T-helper 1 cell treated with Interleukin-12 subunit alpha and Interleukin-12 subunit beta and Interleukin-4 antibody, amounts not matched to agents 30 μg/mL and 1 μg/mL, for 36 hours (primary cell): ENCODE measurements around the gene NLRC5.
A peak's percentile ranks its signal among the peaks of the same experiment; 100 is the strongest.
"Not testable (repeated sequence)": the region's sequence is repeated elsewhere in the genome, so short reads cannot be mapped to it uniquely, and the experiment has no call there.

Experiments used
- H3K27ac Mint-ChIP-seq: one replicate; pipeline ENCODE4 v1.8.0; 2021; ENCODE audit warnings: mild to moderate bottlenecking, mixed read lengths
- H3K27me3 Mint-ChIP-seq: one replicate; pipeline ENCODE4 v1.8.0; 2021; ENCODE audit warnings: low read depth, mixed read lengths
- H3K36me3 Mint-ChIP-seq: one replicate; pipeline ENCODE4 v1.8.0; 2021; ENCODE audit warnings: low read depth, mixed read lengths
- H3K4me1 Mint-ChIP-seq: one replicate; pipeline ENCODE4 v1.8.0; 2021; ENCODE audit warnings: low read depth, mixed read lengths
- H3K4me3 Mint-ChIP-seq: one replicate; pipeline ENCODE4 v1.8.0; 2021; ENCODE audit warnings: mild to moderate bottlenecking, moderate library complexity, mixed read lengths
- H3K9me3 Mint-ChIP-seq: one replicate; pipeline ENCODE4 v1.8.0; 2021; ENCODE audit warnings: mixed read lengths

NLRC5 gene

DNA sequence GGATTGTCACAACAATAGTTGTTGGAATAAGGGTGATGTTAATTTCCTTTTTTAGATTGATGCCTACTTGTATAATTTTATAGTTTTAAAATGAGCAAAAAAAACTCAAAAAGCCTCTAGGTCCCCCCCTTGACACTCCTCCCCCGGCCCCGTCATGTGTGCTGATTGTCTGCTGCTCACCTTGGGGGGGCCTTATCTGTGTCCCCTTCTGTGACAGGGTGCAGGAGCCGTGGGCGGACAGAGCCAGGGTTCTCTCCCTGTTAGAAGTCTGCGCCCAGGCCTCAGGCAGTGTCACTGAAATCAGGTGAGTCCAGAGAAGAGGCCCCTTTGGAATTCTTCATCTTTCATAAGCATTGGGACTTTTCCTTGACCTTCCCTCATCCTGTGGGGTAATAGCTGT lies 75.6 kb downstream of the NLRC5 start:
- H3K9me3 Mint-ChIP-seq = no peaks in the 10 kb centered on the region
- H3K27me3 Mint-ChIP-seq = no peaks in the 10 kb centered on the region
- H3K4me1 Mint-ChIP-seq = no peaks in the 10 kb centered on the region
- no peak overlapping the region for H3K27ac Mint-ChIP-seq
- no peak overlapping the region for H3K4me3 Mint-ChIP-seq
- H3K36me3 Mint-ChIP-seq = peaks cover 49% of the 10 kb centered on the region

DNA sequence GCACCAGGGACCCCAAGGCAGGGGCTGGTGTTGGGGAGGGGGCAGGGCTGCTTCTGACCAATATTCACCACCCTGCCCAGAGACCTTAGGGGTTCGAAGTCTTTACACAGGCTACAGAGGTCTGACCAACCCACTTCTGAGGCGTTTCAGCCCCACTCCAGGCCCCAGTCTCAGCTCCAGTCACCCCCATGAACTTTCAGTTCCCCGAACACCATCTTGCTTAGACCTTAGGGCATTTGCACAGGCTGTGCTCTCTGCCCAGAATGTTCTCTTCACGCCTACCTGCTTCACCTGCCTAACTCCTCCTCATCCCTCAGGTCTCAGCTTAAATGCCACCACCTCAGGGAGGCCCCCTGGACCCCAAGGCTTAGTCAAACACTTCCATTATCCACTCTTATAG lies 77.3 kb downstream of the NLRC5 start:
- Mint-ChIP-seq H3K36me3 (peaks cover 50% of the 10 kb centered on the region), H3K9me3 (no peaks in the 10 kb centered on the region), H3K4me1 (peaks cover 9% of the 10 kb centered on the region)

DNA sequence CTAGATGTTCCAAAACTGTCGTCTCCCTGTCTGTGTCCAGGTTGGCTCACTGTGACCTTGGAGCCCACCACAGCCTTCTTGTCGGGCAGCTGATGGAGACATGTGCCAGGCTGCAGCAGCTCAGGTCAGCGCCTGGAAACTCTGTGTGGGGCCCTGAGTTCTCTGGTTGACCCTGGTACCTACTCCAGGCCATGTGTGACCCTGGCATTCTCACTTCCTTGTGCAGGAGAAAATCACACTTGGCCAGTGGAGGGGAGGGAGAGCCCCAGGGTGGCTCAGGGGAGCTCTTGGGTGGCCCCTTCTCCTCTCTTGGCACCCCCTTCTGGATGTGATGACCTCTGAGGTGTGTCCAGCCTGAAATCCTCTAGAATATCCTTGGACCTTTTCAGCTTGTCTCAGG lies 78.0 kb downstream of the NLRC5 start:
- H3K27ac Mint-ChIP-seq = no peak overlapping the region
- no peak overlapping the region for H3K4me3 Mint-ChIP-seq
- H3K4me1 Mint-ChIP-seq = peaks cover 12% of the 10 kb centered on the region
- H3K27me3 Mint-ChIP-seq = no peaks in the 10 kb centered on the region
- H3K36me3 Mint-ChIP-seq = peaks cover 54% of the 10 kb centered on the region
- no peaks in the 10 kb centered on the region for H3K9me3 Mint-ChIP-seq

More for the DNA sequence above, 77.3 kb downstream of the NLRC5 start:
- Mint-ChIP-seq H3K27ac (no peak overlapping the region), H3K27me3 (no peaks in the 10 kb centered on the region), H3K4me3 (no peak overlapping the region)

DNA sequence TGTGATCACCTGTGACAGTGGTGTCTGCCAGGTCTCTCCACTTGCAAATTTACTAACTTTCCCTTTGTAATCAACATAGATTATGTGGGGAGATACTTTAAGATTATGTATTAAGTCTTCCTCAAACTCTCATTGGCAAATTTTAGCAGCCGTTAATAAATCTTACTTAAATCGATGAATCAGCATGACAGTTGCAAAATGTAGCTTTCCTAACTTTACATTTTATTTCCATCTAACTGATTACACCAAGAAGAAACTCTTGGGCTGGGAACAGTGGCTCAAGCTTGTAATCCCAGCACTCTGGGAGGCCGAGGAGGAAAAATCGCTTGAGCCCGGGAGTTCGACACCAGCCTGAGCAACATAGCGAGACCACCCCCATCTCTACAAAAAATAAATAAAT lies 79.7 kb downstream of the NLRC5 start:
- no peak overlapping the region for H3K27ac Mint-ChIP-seq
- peaks cover 12% of the 10 kb centered on the region for H3K4me1 Mint-ChIP-seq

DNA sequence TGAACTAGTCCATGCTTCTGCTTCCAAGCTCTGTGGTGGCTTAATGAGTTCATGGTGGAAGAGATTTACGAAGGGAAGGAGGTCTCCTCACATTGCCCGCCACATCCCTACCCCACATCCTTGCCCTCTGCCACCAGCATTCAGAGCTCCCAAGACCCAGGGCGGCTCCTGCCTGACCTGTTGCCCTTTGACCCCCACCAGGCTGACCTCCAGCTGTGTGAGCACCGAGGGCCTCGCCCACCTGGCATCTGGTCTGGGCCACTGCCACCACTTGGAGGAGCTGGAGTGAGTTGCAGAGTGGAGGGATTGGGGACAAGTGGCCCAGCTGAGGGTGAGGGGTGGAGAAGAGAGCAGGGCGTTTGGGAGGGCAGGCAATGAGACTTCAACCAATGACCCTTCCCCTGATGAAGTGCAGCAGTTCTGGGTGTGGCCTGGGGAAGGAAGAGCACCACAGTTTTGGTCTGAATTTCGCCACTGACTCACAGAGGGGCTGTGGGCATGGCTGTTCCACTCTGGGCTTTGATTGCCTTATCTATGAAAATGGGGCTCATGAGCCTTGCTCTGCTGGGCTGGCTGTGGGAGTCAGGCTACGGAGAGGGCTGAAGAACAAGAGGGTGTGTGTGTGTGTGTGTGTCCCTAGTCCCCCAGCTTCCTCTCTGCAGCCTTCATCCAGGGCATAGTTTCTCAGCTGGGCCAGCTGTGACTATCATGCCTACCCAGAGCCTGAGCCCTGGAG lies 80.4 kb downstream of the NLRC5 start:
- Mint-ChIP-seq H3K4me3 (no peak overlapping the region), H3K4me1 (peaks cover 12% of the 10 kb centered on the region), H3K27ac (peak overlapping the region; percentile 64), H3K9me3 (no peaks in the 10 kb centered on the region), H3K27me3 (no peaks in the 10 kb centered on the region), H3K36me3 (peaks cover 50% of the 10 kb centered on the region)

More for the DNA sequence above, 79.7 kb downstream of the NLRC5 start:
- H3K9me3 Mint-ChIP-seq = no peaks in the 10 kb centered on the region
- no peaks in the 10 kb centered on the region for H3K27me3 Mint-ChIP-seq
- H3K4me3 Mint-ChIP-seq = no peak overlapping the region
- H3K36me3 Mint-ChIP-seq = peaks cover 53% of the 10 kb centered on the region

DNA sequence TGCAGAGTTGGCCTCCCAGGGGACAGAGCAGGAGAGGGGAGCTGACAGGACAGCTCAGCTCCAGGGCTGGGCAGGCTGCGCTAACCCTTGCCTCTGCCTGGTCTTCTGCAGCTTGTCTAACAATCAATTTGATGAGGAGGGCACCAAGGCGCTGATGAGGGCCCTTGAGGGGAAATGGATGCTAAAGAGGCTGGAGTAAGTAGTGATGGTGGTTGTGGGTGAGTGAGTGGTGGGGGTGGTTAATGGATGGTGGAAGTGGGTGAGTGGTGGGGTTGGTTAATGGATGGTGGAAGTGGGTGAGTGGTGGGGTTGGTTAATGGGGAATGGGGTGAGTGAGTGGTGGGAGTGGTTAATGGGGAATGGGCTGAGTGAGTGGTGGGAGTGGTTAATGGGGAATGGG lies 81.1 kb downstream of the NLRC5 start:
- peaks cover 12% of the 10 kb centered on the region for H3K4me1 Mint-ChIP-seq
- peak overlapping the region; percentile 66 for H3K27ac Mint-ChIP-seq
- no peak overlapping the region for H3K4me3 Mint-ChIP-seq
- H3K9me3 Mint-ChIP-seq = no peaks in the 10 kb centered on the region
- peaks cover 48% of the 10 kb centered on the region for H3K36me3 Mint-ChIP-seq
- H3K27me3 Mint-ChIP-seq = no peaks in the 10 kb centered on the region

DNA sequence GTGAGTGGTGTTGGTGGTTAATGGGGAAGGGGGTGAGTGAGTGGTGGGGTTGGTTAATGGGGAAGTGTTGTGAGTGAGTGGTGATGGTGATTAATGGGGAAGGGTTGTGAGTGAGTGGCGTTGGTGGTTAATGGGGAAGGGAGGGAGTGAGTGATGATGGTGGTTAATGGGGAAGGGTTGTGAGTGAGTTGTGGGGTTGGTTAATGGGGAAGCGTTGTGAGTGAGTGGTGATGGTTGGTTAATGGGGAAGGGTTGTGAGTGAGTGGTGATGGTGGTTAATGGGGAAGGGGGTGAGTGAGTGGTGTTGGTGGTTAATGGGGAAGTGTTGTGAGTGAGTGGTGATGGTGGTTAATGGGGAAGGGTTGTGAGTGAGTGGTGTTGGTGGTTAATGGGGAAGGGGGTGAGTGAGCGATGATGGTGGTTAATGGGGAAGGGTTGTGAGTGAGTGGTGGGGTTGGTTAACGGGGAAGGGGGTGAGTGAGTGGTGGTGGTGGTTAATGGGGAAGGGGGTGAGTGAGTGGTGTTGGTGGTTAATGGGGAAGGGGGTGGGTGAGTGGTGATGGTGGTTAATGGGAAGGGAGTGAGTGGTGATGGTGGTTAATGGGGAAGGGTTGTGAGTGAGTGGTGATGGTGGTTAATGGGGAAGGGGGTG lies 81.8 kb downstream of the NLRC5 start:
- Mint-ChIP-seq H3K27ac (peak overlapping the region; percentile 34), H3K36me3 (peaks cover 46% of the 10 kb centered on the region), H3K4me1 (peaks cover 12% of the 10 kb centered on the region)
- not testable (repeated sequence) for H3K9me3 Mint-ChIP-seq, H3K27me3 Mint-ChIP-seq, H3K4me3 Mint-ChIP-seq

DNA sequence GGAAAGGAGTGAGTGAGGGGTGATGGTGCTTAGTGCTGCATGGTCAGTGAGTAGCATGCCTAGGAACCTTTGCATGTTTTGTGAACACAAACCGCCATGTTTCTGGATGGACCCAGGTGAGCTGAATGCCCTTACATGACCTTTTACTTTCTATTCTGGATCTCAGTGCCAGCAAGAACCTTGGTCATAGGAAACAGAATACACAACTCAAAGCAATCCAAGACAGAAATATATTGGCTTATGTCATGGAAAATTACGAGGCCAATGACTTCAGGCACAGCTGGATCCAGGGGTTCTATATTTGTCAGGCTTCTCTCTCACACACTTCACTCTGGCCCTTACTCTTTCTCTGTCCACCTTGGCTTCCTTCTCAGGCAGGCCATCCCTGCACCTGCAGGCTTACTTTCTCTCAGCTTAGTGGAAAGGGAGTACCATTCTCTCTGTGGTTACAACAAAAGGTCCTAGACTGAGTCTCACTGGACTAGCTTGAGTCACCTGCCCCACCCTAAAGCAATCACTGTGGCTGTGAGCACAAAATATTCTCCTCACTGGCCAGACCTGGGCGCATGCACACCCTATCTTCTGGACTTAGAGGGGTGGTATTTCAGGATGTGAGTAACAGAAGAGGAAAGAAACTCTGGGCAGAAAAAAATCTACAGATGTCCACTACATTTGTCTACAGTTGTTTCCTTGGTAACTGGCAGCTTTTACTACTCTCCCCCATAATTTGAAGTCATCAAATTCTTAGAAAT lies 82.7 kb downstream of the NLRC5 start:
- no peaks in the 10 kb centered on the region for H3K27me3 Mint-ChIP-seq
- H3K4me3 Mint-ChIP-seq = no peak overlapping the region
- H3K36me3 Mint-ChIP-seq = peaks cover 48% of the 10 kb centered on the region
- peaks cover 12% of the 10 kb centered on the region for H3K4me1 Mint-ChIP-seq
- H3K9me3 Mint-ChIP-seq = no peaks in the 10 kb centered on the region
- peak overlapping the region; percentile 11 for H3K27ac Mint-ChIP-seq

DNA sequence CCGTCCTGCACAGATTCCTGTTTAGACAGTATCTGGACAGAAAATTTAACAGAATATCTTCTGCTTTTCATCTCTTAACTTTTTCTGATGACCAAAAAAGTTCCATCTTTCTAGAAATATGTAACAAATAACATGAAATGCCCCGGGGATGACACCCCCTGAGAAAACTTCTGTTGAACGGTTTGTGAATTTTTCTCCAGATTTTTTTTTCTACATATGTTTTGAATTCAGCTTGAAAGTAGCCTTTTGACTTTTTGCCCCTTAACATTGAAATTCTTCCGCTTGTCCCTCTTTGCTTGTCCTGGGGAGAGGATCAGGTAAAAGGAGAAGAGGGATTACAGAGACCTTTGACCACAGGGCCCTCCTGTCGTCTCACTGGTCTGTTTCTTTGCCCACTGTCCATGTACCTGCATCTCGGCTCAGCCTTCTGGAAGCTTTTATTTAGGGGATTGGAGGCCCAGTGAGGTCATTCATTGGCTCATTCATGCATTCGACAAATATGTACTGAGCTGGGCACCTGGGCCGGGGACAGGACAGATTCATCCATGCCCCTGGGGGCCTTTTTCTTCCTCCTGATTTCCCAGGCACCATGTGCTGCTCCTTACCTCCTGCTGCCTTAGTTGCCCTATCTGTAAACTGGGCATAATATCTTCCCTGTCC lies 83.4 kb downstream of the NLRC5 start:
- Mint-ChIP-seq H3K27me3 (no peaks in the 10 kb centered on the region), H3K27ac (no peak overlapping the region), H3K9me3 (no peaks in the 10 kb centered on the region), H3K36me3 (peaks cover 45% of the 10 kb centered on the region), H3K4me3 (no peak overlapping the region), H3K4me1 (peaks cover 12% of the 10 kb centered on the region)

DNA sequence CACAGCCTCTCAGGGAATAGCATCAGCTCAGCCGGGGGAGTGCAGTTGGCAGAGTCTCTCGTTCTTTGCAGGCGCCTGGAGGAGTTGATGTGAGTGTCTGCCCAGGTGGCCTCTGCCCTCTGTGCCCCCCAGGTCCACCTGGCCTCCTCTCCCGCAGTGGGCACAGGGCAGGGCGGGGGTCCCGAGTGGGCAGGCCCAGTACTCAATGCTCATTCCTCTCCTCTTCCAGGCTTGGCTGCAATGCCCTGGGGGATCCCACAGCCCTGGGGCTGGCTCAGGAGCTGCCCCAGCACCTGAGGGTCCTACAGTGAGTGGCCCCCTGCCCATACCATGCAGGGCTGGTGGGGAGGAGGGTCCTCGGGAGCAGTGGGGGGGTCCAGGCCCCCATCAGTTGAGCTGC lies 88.4 kb downstream of the NLRC5 start:
- Mint-ChIP-seq H3K4me1 (no peaks in the 10 kb centered on the region), H3K27ac (no peak overlapping the region), H3K36me3 (peaks cover 24% of the 10 kb centered on the region), H3K4me3 (no peak overlapping the region), H3K27me3 (no peaks in the 10 kb centered on the region), H3K9me3 (no peaks in the 10 kb centered on the region)

DNA sequence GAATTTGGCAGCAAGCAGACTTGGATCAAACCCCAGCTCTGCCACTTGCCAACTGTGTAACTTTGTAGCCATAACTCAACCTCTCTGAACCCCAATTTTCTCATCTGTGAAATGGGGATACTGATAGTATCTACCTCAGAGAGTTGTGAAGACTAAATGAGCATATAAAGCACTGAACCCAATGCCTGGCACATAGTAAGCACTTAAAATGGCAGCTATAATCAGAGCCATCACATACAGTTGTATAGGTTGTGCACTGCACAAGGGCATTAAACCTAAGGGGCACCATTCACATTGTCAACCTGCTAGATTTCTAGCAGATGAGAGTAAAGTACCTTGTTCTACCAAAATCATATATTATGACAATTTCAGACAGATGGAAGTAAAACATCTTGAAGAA lies 92.4 kb downstream of the NLRC5 start:
- Mint-ChIP-seq H3K4me1 (peaks cover 4% of the 10 kb centered on the region), H3K36me3 (peaks cover 19% of the 10 kb centered on the region), H3K27ac (no peak overlapping the region), H3K9me3 (no peaks in the 10 kb centered on the region), H3K4me3 (no peak overlapping the region), H3K27me3 (no peaks in the 10 kb centered on the region)

DNA sequence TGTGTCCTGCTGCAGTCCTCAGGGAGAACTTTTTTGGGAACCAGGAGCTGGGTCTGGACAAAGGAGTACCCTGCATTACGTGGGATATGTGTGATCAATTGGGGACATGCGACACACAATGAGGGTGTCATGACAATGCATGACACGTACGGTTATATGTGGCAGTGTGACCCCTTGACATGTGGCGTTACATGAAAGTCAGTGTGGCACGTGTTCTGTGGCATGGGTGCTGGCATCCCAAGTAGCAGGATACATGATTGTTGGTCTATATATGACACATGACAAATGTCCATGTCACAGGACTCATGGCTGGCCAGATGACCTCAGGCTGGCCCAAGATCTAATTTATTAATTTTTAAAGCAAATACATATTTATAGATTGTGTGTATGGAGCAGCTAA lies 93.3 kb downstream of the NLRC5 start:
- Mint-ChIP-seq H3K27me3 (no peaks in the 10 kb centered on the region), H3K27ac (no peak overlapping the region), H3K9me3 (no peaks in the 10 kb centered on the region), H3K4me3 (no peak overlapping the region), H3K36me3 (peaks cover 16% of the 10 kb centered on the region), H3K4me1 (peaks cover 4% of the 10 kb centered on the region)

DNA sequence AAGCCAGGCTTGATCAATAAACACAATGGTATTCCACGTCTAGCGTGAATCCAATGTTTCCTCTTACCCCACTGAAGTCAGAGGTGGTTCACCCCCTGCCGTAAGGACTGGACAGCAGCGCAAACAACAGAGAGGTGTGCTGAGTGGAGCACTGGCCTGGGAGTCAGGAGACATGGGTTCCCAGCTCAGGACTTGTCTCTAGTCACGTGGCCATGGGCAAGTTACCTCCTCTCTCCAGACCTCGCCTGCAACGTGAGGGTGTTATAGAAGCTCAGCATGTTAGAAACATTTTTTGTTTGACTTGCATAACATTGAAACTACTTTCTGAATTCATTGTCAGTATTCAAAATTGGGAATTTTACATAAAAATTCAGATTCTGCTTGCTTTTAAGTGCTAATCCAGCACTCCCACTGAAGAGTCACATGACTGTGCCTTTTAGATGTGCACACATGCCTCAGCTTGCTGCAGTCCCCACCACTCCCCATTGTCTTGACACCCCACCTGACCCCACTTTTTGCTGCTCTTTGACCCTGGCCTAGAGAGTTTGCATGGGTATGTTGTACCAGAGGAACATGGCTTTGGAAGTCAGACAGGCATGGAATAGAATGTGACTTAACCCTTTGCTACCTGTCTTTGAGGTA lies 94.2 kb downstream of the NLRC5 start:
- Mint-ChIP-seq H3K9me3 (no peaks in the 10 kb centered on the region), H3K27ac (peak overlapping the region; percentile 58), H3K36me3 (peaks cover 16% of the 10 kb centered on the region), H3K27me3 (no peaks in the 10 kb centered on the region), H3K4me1 (peaks cover 4% of the 10 kb centered on the region), H3K4me3 (no peak overlapping the region)

DNA sequence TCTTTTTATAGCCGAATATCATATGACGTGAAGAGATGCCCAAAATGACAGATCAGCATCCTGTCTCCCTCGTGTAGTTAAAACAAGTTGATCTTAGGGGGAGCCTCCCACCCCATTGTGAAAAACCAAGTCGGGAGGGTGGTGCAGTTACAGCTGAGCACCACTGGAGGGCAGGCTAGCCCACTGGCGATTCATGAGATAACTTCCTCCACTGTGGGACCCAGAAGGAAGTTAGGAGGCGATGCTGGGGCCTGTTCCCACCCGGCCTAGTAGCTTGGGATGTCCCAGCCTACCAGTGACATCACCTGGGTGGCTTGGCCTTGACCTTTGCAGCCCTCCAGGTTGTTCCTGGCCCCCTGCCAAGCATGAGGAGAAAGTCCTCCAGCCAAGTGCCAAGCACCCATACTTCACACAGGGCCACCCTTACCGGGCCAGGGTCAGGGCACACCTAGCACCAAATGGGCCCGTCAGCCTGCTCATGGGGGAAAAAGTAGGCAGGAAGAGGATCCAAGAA lies 95.0 kb downstream of the NLRC5 start:
- peak overlapping the region; percentile 58 for H3K27ac Mint-ChIP-seq
- peaks cover 4% of the 10 kb centered on the region for H3K4me1 Mint-ChIP-seq
- H3K36me3 Mint-ChIP-seq = peaks cover 15% of the 10 kb centered on the region
- no peaks in the 10 kb centered on the region for H3K27me3 Mint-ChIP-seq
- no peaks in the 10 kb centered on the region for H3K9me3 Mint-ChIP-seq
- no peak overlapping the region for H3K4me3 Mint-ChIP-seq
